Activated naive CD8-positive, alpha-beta T cell treated with anti-CD3 and anti-CD28 coated beads, Interleukin-2, amount 50 U/mL, for 24 hours (primary cell): Measurements from ENCODE around the gene LRP1B.

Experiments used
- ATAC-seq: fragments of 150-1000 bp; cut with Tn5 transposase; one replicate; pipeline ENCODE4 v1.10.0; 2021
- DNase-seq: peaks from one replicate; pipeline ENCODE4 v3.0.0; 2021
- H3K27ac Mint-ChIP-seq: one replicate; pipeline ENCODE4 v1.8.0; 2021; ENCODE audit warnings: mild to moderate bottlenecking, mixed read lengths
- H3K27me3 Mint-ChIP-seq: one replicate; pipeline ENCODE4 v1.8.0; 2021; ENCODE audit warnings: mixed read lengths
- H3K36me3 Mint-ChIP-seq: one replicate; pipeline ENCODE4 v1.8.0; 2021; ENCODE audit warnings: low read depth, mixed read lengths
- H3K4me1 Mint-ChIP-seq: one replicate; pipeline ENCODE4 v1.8.0; 2021; ENCODE audit warnings: mixed read lengths
- H3K4me3 Mint-ChIP-seq: one replicate; pipeline ENCODE4 v1.8.0; 2021; ENCODE audit warnings: mild to moderate bottlenecking, moderate library complexity, mixed read lengths
- H3K9me3 Mint-ChIP-seq: one replicate; pipeline ENCODE4 v1.8.0; 2021; ENCODE audit warnings: mixed read lengths

LRP1B gene

GRCh38 chr2:140873915-140874531 lies 1256.8 kb downstream of the LRP1B start:
- no peak overlapping the region for H3K27ac Mint-ChIP-seq
- H3K4me3 Mint-ChIP-seq, result no peak overlapping the region
- DNase-seq, result no peak
- no peaks in the 10 kb centered on the region for H3K36me3 Mint-ChIP-seq
- H3K4me1 Mint-ChIP-seq, result no peaks in the 10 kb centered on the region
- H3K9me3 Mint-ChIP-seq, result peaks cover 4% of the 10 kb centered on the region
- H3K27me3 Mint-ChIP-seq, result no peaks in the 10 kb centered on the region
- ATAC-seq, result no peak

- ATAC-seq (no peak), DNase-seq (no peak)
- H3K36me3 Mint-ChIP-seq, result no peaks in the 10 kb centered on the region
- H3K4me1 Mint-ChIP-seq, result no peaks in the 10 kb centered on the region
- no peaks in the 10 kb centered on the region for H3K27me3 Mint-ChIP-seq
- no peak overlapping the region for H3K27ac Mint-ChIP-seq
- peaks cover 7% of the 10 kb centered on the region for H3K9me3 Mint-ChIP-seq
- no peak overlapping the region for H3K4me3 Mint-ChIP-seq
These were observed 1260.9 kb downstream of the LRP1B start for GRCh38 chr2:140869925-140870324.

GRCh38 chr2:140869107-140869506 lies 1261.7 kb downstream of the LRP1B start:
- Mint-ChIP-seq H3K36me3 (no peaks in the 10 kb centered on the region), H3K4me1 (no peaks in the 10 kb centered on the region), H3K9me3 (peaks cover 7% of the 10 kb centered on the region), H3K27ac (no peak overlapping the region), H3K27me3 (no peaks in the 10 kb centered on the region), H3K4me3 (no peak overlapping the region)
- ATAC-seq, result no peak
- no peak for DNase-seq

- H3K27me3 Mint-ChIP-seq, result no peaks in the 10 kb centered on the region
- no peaks in the 10 kb centered on the region for H3K36me3 Mint-ChIP-seq
- no peak overlapping the region for H3K27ac Mint-ChIP-seq
These were observed 1265.0 kb downstream of the LRP1B start for GRCh38 chr2:140865837-140866236.

GRCh38 chr2:140863713-140864112 lies 1267.1 kb downstream of the LRP1B start:
- DNase-seq, result no peak
- peaks cover 8% of the 10 kb centered on the region for H3K9me3 Mint-ChIP-seq
- H3K36me3 Mint-ChIP-seq, result no peaks in the 10 kb centered on the region

More at GRCh38 chr2:140865837-140866236, 1265.0 kb downstream of the LRP1B start:
- no peaks in the 10 kb centered on the region for H3K4me1 Mint-ChIP-seq
- no peak for ATAC-seq
- DNase-seq, result no peak
- peaks cover 7% of the 10 kb centered on the region for H3K9me3 Mint-ChIP-seq
- no peak overlapping the region for H3K4me3 Mint-ChIP-seq

GRCh38 chr2:140862181-140862580 lies 1268.6 kb downstream of the LRP1B start:
- no peak for DNase-seq
- no peak overlapping the region for H3K27ac Mint-ChIP-seq
- H3K9me3 Mint-ChIP-seq, result peaks cover 4% of the 10 kb centered on the region
- no peak overlapping the region for H3K4me3 Mint-ChIP-seq
- H3K36me3 Mint-ChIP-seq, result no peaks in the 10 kb centered on the region
- no peak for ATAC-seq
- H3K4me1 Mint-ChIP-seq, result no peaks in the 10 kb centered on the region
- no peaks in the 10 kb centered on the region for H3K27me3 Mint-ChIP-seq

More at GRCh38 chr2:140863713-140864112, 1267.1 kb downstream of the LRP1B start:
- Mint-ChIP-seq H3K4me3 (no peak overlapping the region), H3K4me1 (no peaks in the 10 kb centered on the region), H3K27ac (no peak overlapping the region), H3K27me3 (no peaks in the 10 kb centered on the region)
- ATAC-seq, result no peak

- ATAC-seq (no peak), DNase-seq (no peak)
- Mint-ChIP-seq H3K27ac (no peak overlapping the region), H3K27me3 (no peaks in the 10 kb centered on the region), H3K4me1 (no peaks in the 10 kb centered on the region), H3K4me3 (no peak overlapping the region), H3K36me3 (no peaks in the 10 kb centered on the region), H3K9me3 (peaks cover 4% of the 10 kb centered on the region)
These were observed 1269.2 kb downstream of the LRP1B start for GRCh38 chr2:140861666-140862065.

GRCh38 chr2:140855471-140855870 lies 1275.3 kb downstream of the LRP1B start:
- Mint-ChIP-seq H3K27ac (no peak overlapping the region), H3K4me1 (no peaks in the 10 kb centered on the region), H3K9me3 (peaks cover 10% of the 10 kb centered on the region), H3K36me3 (no peaks in the 10 kb centered on the region), H3K4me3 (no peak overlapping the region), H3K27me3 (no peaks in the 10 kb centered on the region)
- ATAC-seq (no peak), DNase-seq (no peak)

GRCh38 chr2:140851258-140851981 lies 1279.4 kb downstream of the LRP1B start:
- ATAC-seq, result no peak
- H3K36me3 Mint-ChIP-seq, result no peaks in the 10 kb centered on the region
- no peak for DNase-seq

GRCh38 chr2:140843186-140843585 lies 1287.6 kb downstream of the LRP1B start:
- peaks cover 14% of the 10 kb centered on the region for H3K9me3 Mint-ChIP-seq
- ATAC-seq, result no peak
- H3K4me1 Mint-ChIP-seq, result no peaks in the 10 kb centered on the region

More at GRCh38 chr2:140851258-140851981, 1279.4 kb downstream of the LRP1B start:
- Mint-ChIP-seq H3K4me1 (no peaks in the 10 kb centered on the region), H3K27me3 (no peaks in the 10 kb centered on the region), H3K9me3 (peaks cover 7% of the 10 kb centered on the region), H3K4me3 (no peak overlapping the region), H3K27ac (no peak overlapping the region)

GRCh38 chr2:140842110-140842509 lies 1288.7 kb downstream of the LRP1B start:
- no peak overlapping the region for H3K4me3 Mint-ChIP-seq
- no peaks in the 10 kb centered on the region for H3K27me3 Mint-ChIP-seq
- H3K4me1 Mint-ChIP-seq, result no peaks in the 10 kb centered on the region
- DNase-seq (no peak), ATAC-seq (no peak)
- H3K27ac Mint-ChIP-seq, result no peak overlapping the region
- H3K9me3 Mint-ChIP-seq, result peaks cover 14% of the 10 kb centered on the region
- no peaks in the 10 kb centered on the region for H3K36me3 Mint-ChIP-seq

More at GRCh38 chr2:140843186-140843585, 1287.6 kb downstream of the LRP1B start:
- Mint-ChIP-seq H3K27ac (no peak overlapping the region), H3K27me3 (no peaks in the 10 kb centered on the region), H3K36me3 (no peaks in the 10 kb centered on the region), H3K4me3 (no peak overlapping the region)
- DNase-seq, result no peak

GRCh38 chr2:140841141-140841540 lies 1289.7 kb downstream of the LRP1B start:
- no peak for DNase-seq
- Mint-ChIP-seq H3K27ac (no peak overlapping the region), H3K27me3 (no peaks in the 10 kb centered on the region), H3K4me3 (no peak overlapping the region), H3K4me1 (no peaks in the 10 kb centered on the region), H3K36me3 (no peaks in the 10 kb centered on the region), H3K9me3 (peaks cover 14% of the 10 kb centered on the region)
- ATAC-seq, result no peak

- Mint-ChIP-seq H3K9me3 (peaks cover 6% of the 10 kb centered on the region), H3K4me1 (no peaks in the 10 kb centered on the region), H3K27ac (no peak overlapping the region), H3K27me3 (no peaks in the 10 kb centered on the region), H3K36me3 (no peaks in the 10 kb centered on the region), H3K4me3 (no peak overlapping the region)
- ATAC-seq, result no peak
- DNase-seq, result no peak
These were observed 1294.0 kb downstream of the LRP1B start for GRCh38 chr2:140836826-140837225.

GRCh38 chr2:140835079-140835478 lies 1295.7 kb downstream of the LRP1B start:
- Mint-ChIP-seq H3K36me3 (no peaks in the 10 kb centered on the region), H3K4me1 (no peaks in the 10 kb centered on the region), H3K27me3 (no peaks in the 10 kb centered on the region), H3K27ac (no peak overlapping the region), H3K9me3 (peaks cover 11% of the 10 kb centered on the region), H3K4me3 (no peak overlapping the region)
- DNase-seq, result no peak
- ATAC-seq, result no peak

- no peak for DNase-seq
- Mint-ChIP-seq H3K4me3 (no peak overlapping the region), H3K27me3 (no peaks in the 10 kb centered on the region), H3K36me3 (no peaks in the 10 kb centered on the region), H3K9me3 (peaks cover 13% of the 10 kb centered on the region), H3K27ac (no peak overlapping the region), H3K4me1 (no peaks in the 10 kb centered on the region)
- no peak for ATAC-seq
These were observed 1316.7 kb downstream of the LRP1B start for GRCh38 chr2:140814141-140814540.
